OCI-LY1 (cell line): ENCODE data around the gene NCOA4.

ENCODE experiments used
- H2AFZ ChIP-seq: fragments of 200-600 bp; sonication (generic), shearing (Covaris generic); 2 replicates; pipeline ENCODE4 v1.6.0; 2014; ENCODE audit warnings: antibody characterized with exemption, mild to moderate bottlenecking, low read length
- H3F3A ChIP-seq: fragments of 200-600 bp; sonication (generic), shearing (Covaris generic); 2 replicates; pipeline ENCODE4 v1.6.0; 2014; ENCODE audit warnings: mild to moderate bottlenecking, antibody characterized with exemption, low read length, moderate library complexity; ENCODE audit not compliant: insufficient read depth
- H3K27ac ChIP-seq: fragments of 200-600 bp; sonication (generic); 2 replicates; pipeline ENCODE4 v1.5.1; 2014; ENCODE audit warnings: low read length, mixed run types, mild to moderate bottlenecking, low read depth; ENCODE audit not compliant: poor library complexity, severe bottlenecking
- H3K27me3 ChIP-seq: fragments of 200-600 bp; sonication (generic); 2 replicates; pipeline ENCODE4 v1.6.0; 2014; ENCODE audit warnings: antibody characterized with exemption, mild to moderate bottlenecking, low read length, moderate library complexity; ENCODE audit not compliant: insufficient read depth
- H3K36me3 ChIP-seq: fragments of 200-600 bp; sonication (generic); 2 replicates; pipeline ENCODE4 v1.6.1; 2014; ENCODE audit warnings: mild to moderate bottlenecking, antibody characterized with exemption, low read length, moderate library complexity, mixed read lengths; ENCODE audit not compliant: insufficient read depth
- H3K4me1 ChIP-seq: fragments of 200-600 bp; sonication (generic); 2 replicates; pipeline ENCODE4 v1.5.1; 2014; ENCODE audit warnings: mild to moderate bottlenecking, low read length, moderate library complexity; ENCODE audit not compliant: insufficient read depth, severe bottlenecking
- H3K4me2 ChIP-seq: fragments of 200-600 bp; sonication (generic), shearing (Covaris generic); 2 replicates; pipeline ENCODE4 v1.6.1; 2014; ENCODE audit warnings: low read length
- H3K4me3 ChIP-seq: fragments of 200-600 bp; sonication (generic); 2 replicates; pipeline ENCODE4 v1.5.1; 2014; ENCODE audit warnings: low read length, low read depth, mild to moderate bottlenecking, mixed read lengths; ENCODE audit not compliant: poor library complexity, severe bottlenecking
- H3K79me2 ChIP-seq: fragments of 200-600 bp; shearing (Covaris generic); 2 replicates; pipeline ENCODE4 v1.6.1; 2016; ENCODE audit warnings: mixed run types, low read length, mixed read lengths; ENCODE audit not compliant: insufficient read depth
- H3K9ac ChIP-seq: fragments of 200-600 bp; sonication (generic), shearing (Covaris generic); 2 replicates; pipeline ENCODE4 v1.6.1; 2014; ENCODE audit warnings: mild to moderate bottlenecking, low read length, mixed read lengths
- H3K9me2 ChIP-seq: fragments of 200-600 bp; sonication (generic), shearing (Covaris generic); 2 replicates; pipeline ENCODE4 v1.6.1; 2014; ENCODE audit warnings: low read depth, mild to moderate bottlenecking, low read length, mixed read lengths
- H3K9me3 ChIP-seq: fragments of 200-600 bp; shearing (Covaris generic); 2 replicates; pipeline ENCODE4 v1.6.1; 2014; ENCODE audit warnings: low read length, mixed read lengths
- H4K20me1 ChIP-seq: fragments of 200-600 bp; sonication (generic), shearing (Covaris generic); 2 replicates; pipeline ENCODE4 v1.6.0; 2016; ENCODE audit warnings: mild to moderate bottlenecking, low read length; ENCODE audit not compliant: insufficient read depth
- CTCF ChIP-seq: fragments of 200-600 bp; sonication (generic), shearing (Covaris generic); IDR thresholded peaks from 2 replicates; pipeline ENCODE4 v1.5.1; 2017; ENCODE audit warnings: mild to moderate bottlenecking, antibody characterized with exemption, low read length, moderate library complexity, mixed read lengths
- EZH2 ChIP-seq: fragments of 200-600 bp; sonication (generic), shearing (Covaris generic); IDR thresholded peaks from 2 replicates; pipeline ENCODE4 v1.8.0; 2017; ENCODE audit warnings: borderline replicate concordance, mixed run types, mild to moderate bottlenecking, antibody characterized with exemption, low read length, moderate library complexity, mixed read lengths

Gene NCOA4

GRCh38 chr10:46055771-46056170 lies 25.3 kb upstream of the NCOA4 start:
- H2AFZ ChIP-seq, result no peak overlapping the region
- H3K4me3 ChIP-seq, result no peak overlapping the region
- H3K79me2 ChIP-seq, result no peaks in the 10 kb centered on the region
- H3K27me3 ChIP-seq, result no peaks in the 10 kb centered on the region
- TF ChIP-seq EZH2 (no peak), CTCF (no peak)
- no peaks in the 10 kb centered on the region for H3K4me1 ChIP-seq
- no peaks in the 10 kb centered on the region for H3K9me2 ChIP-seq
- H3K27ac ChIP-seq, result no peak overlapping the region
- no peaks in the 10 kb centered on the region for H4K20me1 ChIP-seq
- no peaks in the 10 kb centered on the region; the same call in 1 of the 2 replicates for H3K36me3 ChIP-seq
- H3K9me3 ChIP-seq, result no peaks in the 10 kb centered on the region
- no peak overlapping the region for H3K4me2 ChIP-seq
- H3F3A ChIP-seq, result no peaks in the 10 kb centered on the region
- H3K9ac ChIP-seq, result no peak overlapping the region

- TF ChIP-seq CTCF, result no peak
- no peak for TF ChIP-seq EZH2
- no peaks in the 10 kb centered on the region for H3K9me3 ChIP-seq
- H3F3A ChIP-seq, result no peaks in the 10 kb centered on the region
- H3K4me3 ChIP-seq, result no peak overlapping the region
- no peaks in the 10 kb centered on the region for H3K4me1 ChIP-seq
- no peaks in the 10 kb centered on the region for H3K9me2 ChIP-seq
- H3K9ac ChIP-seq, result no peak overlapping the region
- H3K36me3 ChIP-seq, result no peaks in the 10 kb centered on the region; the same call in 1 of the 2 replicates
- no peaks in the 10 kb centered on the region for H3K79me2 ChIP-seq
- H2AFZ ChIP-seq, result no peak overlapping the region
- H4K20me1 ChIP-seq, result no peaks in the 10 kb centered on the region
- no peaks in the 10 kb centered on the region for H3K27me3 ChIP-seq
- H3K27ac ChIP-seq, result no peak overlapping the region
- no peak overlapping the region for H3K4me2 ChIP-seq
Observed at GRCh38 chr10:46053534-46054434, 23.4 kb upstream of the NCOA4 start.

DNA sequence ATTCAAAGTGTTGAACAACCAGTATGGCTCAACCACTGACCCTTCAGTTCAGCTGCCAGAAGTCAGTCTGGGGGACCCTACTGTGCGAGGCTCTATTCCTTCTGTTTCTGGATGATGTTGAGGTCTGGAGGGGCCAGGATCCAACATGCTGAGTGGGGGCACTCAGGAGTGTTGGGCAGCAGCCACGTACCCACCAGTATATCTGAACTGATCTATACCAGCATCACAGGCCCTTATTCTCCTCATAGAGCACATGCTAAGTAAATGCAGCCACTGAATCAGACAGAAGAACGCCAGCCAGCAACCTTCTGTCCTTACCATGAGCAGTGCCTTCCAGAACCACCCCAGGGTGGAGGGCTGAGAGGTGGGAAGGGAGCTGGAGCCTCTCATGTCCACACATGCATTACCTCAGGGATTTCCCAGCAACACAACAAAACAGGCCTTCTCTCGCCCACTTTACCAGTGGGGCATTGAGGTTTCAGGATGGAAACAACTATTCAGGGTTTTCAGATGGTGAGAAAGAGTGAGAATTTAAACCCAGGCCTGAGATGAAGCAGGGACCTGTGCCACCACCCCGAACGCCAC lies 22.5 kb upstream of the NCOA4 start:
- no peak overlapping the region for H3K9ac ChIP-seq
- H3F3A ChIP-seq, result no peaks in the 10 kb centered on the region
- H3K4me3 ChIP-seq, result no peak overlapping the region
- no peak for TF ChIP-seq CTCF
- no peak for TF ChIP-seq EZH2
- H2AFZ ChIP-seq, result no peak overlapping the region
- H3K79me2 ChIP-seq, result no peaks in the 10 kb centered on the region
- no peaks in the 10 kb centered on the region for H3K4me1 ChIP-seq
- no peak overlapping the region for H3K4me2 ChIP-seq
- H3K36me3 ChIP-seq, result no peaks in the 10 kb centered on the region; the same call in 1 of the 2 replicates
- no peaks in the 10 kb centered on the region for H3K9me3 ChIP-seq
- H3K27ac ChIP-seq, result no peak overlapping the region
- no peaks in the 10 kb centered on the region for H4K20me1 ChIP-seq
- no peaks in the 10 kb centered on the region for H3K9me2 ChIP-seq
- no peaks in the 10 kb centered on the region for H3K27me3 ChIP-seq
